Lower lobe of right lung (tissue), 2 donors: ENCODE results near the gene HHEX. TPM values are rescaled to one million over a fixed set of nuclear protein-coding genes. Genes with fewer than 3 reads are reported as not detected.

Source experiments
- ATAC-seq, 2 donors: fragments of 200-7000 bp; cut with Tn5 transposase; one replicate each; pipeline ENCODE4 v1.9.1; 2020 to 2022; ENCODE audit warnings: mild to moderate bottlenecking in 2 of 2, moderate library complexity in 2 of 2
- DNase-seq: peaks from one replicate; pipeline ENCODE4 v3.0.0-alpha.2; 2020
- H3K27ac ChIP-seq: fragments of 200-600 bp; one replicate; pipeline ENCODE4 v1.8.0; 2022
- H3K27me3 ChIP-seq: fragments of 200-600 bp; one replicate; pipeline ENCODE4 v1.8.0; 2022; ENCODE audit warnings: low read depth
- H3K36me3 ChIP-seq: fragments of 200-600 bp; one replicate; pipeline ENCODE4 v1.8.0; 2022; ENCODE audit warnings: mild to moderate bottlenecking
- H3K4me1 ChIP-seq: fragments of 200-600 bp; one replicate; pipeline ENCODE4 v1.8.0; 2022
- H3K4me3 ChIP-seq: fragments of 200-600 bp; one replicate; pipeline ENCODE4 v1.8.0; 2022; ENCODE audit warnings: mild to moderate bottlenecking
- H3K9me3 ChIP-seq: fragments of 200-600 bp; one replicate; pipeline ENCODE4 v1.8.0; 2022
- CTCF ChIP-seq: fragments of 200-600 bp; IDR thresholded peaks from one replicate; pipeline ENCODE4 v1.8.0; 2022; ENCODE audit warnings: antibody characterized with exemption, mild to moderate bottlenecking
- intact Hi-C: fragments of 100-400 bp; cut with DNase I; formaldehyde crosslinking; loops from one replicate; pipeline ENCODE4 v1.11.0; 2022
- total RNA-seq: library from RNA; stranded (reverse); fragmentation: NEBNext Ultra II Directional; extraction: Animal tissue kit (Norgen Biotek cat#: 25700); gene quantifications from one replicate; pipeline ENCODE4 v1.2.1, GENCODE V29; 2021
- donor health status: DM: no; HTN: yes; CAD: no; lungs with severe emphysema.

The HHEX gene
- total RNA-seq, 1 donor from 2014 or later, result 19.5 TPM

GRCh38 chr10:92656266-92656961 is 33.3 kb upstream of the HHEX start:
- Histone ChIP-seq H3K4me3 (no peak overlapping the region), H3K9me3 (no peaks in the 10 kb centered on the region), H3K27ac (no peak overlapping the region), H3K4me1 (no peaks in the 10 kb centered on the region), H3K27me3 (no peaks in the 10 kb centered on the region), H3K36me3 (no peaks in the 10 kb centered on the region)
- no peak for ATAC-seq
- no peak for TF ChIP-seq CTCF
- no peak for DNase-seq
- intact Hi-C loops, result no loop called here

- H3K4me1 ChIP-seq, result no peaks in the 10 kb centered on the region
- H3K27me3 ChIP-seq, result no peaks in the 10 kb centered on the region
- H3K4me3 ChIP-seq, result no peak overlapping the region
- intact Hi-C loops, result no loop called here
- H3K27ac ChIP-seq, result no peak overlapping the region
- DNase-seq, result no peak
- no peaks in the 10 kb centered on the region for H3K36me3 ChIP-seq
- H3K9me3 ChIP-seq, result peaks cover 4% of the 10 kb centered on the region
- no peak for TF ChIP-seq CTCF
- ATAC-seq, result no peak
Measured at GRCh38 chr10:92657024-92657423, 32.7 kb upstream of the HHEX start.

GRCh38 chr10:92662848-92663247 is 26.9 kb upstream of the HHEX start:
- intact Hi-C loops, result no loop called here
- H3K36me3 ChIP-seq, result no peaks in the 10 kb centered on the region

DNA sequence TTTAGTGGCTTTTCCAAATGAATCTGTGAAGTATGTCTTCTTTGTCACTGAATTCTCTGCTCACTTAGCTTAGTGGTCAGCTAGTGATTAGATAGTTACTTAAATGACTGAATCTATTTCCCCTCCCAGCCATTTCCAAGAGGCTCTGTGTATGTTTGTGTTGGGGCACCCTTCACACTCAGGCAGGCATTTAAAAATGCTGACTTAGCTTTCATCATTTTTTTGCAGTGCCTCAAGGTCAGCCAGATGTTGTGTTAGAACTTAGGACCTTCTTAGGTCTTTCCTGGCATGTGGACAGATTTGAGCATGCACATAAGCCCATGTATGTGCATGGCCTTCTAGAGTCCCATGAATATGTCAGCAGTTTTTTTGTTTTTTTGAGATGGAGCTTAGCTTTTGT is 25.4 kb upstream of the HHEX start:
- no peak overlapping the region for H3K27ac ChIP-seq
- no peak for TF ChIP-seq CTCF
- no peak for ATAC-seq
- no peaks in the 10 kb centered on the region for H3K36me3 ChIP-seq
- no peak for DNase-seq
- H3K27me3 ChIP-seq, result no peaks in the 10 kb centered on the region
- H3K4me1 ChIP-seq, result no peaks in the 10 kb centered on the region
- no peak overlapping the region for H3K4me3 ChIP-seq
- intact Hi-C loops, result no loop called here
- H3K9me3 ChIP-seq, result peaks cover 24% of the 10 kb centered on the region

More at GRCh38 chr10:92662848-92663247, 26.9 kb upstream of the HHEX start:
- DNase-seq (no peak), ATAC-seq (no peak)
- H3K4me1 ChIP-seq, result no peaks in the 10 kb centered on the region
- H3K27ac ChIP-seq, result no peak overlapping the region
- no peaks in the 10 kb centered on the region for H3K27me3 ChIP-seq
- TF ChIP-seq CTCF, result no peak
- H3K4me3 ChIP-seq, result no peak overlapping the region
- H3K9me3 ChIP-seq, result peaks cover 24% of the 10 kb centered on the region

- peaks cover 19% of the 10 kb centered on the region for H3K9me3 ChIP-seq
- H3K4me3 ChIP-seq, result no peak overlapping the region
- H3K27ac ChIP-seq, result no peak overlapping the region
- H3K36me3 ChIP-seq, result no peaks in the 10 kb centered on the region
- ATAC-seq (no peak), DNase-seq (no peak)
- H3K27me3 ChIP-seq, result no peaks in the 10 kb centered on the region
- intact Hi-C loops, result no loop called here
- no peak for TF ChIP-seq CTCF
- H3K4me1 ChIP-seq, result no peaks in the 10 kb centered on the region
Measured at GRCh38 chr10:92667078-92667477, 22.7 kb upstream of the HHEX start.
